ENCODE measurements around the gene MARCHF3. TPM values are rescaled to one million over a fixed set of nuclear protein-coding genes. Genes with fewer than 3 reads are reported as not detected.

MARCHF3 gene
- total RNA-seq, 1 experiment from 2014 or later, result 5.4 TPM

GRCh38 chr5:127063257-127063913, 33.0 kb upstream of the MARCHF3 start:
- no peak for DNase-seq (ENCODE audit: unreplicated experiment)
- Mint-ChIP-seq H3K4me1 (ENCODE audit: insufficient read depth, unreplicated experiment) (no peaks in the 10 kb centered on the region), H3K36me3 (ENCODE audit: insufficient read depth, unreplicated experiment) (no peaks in the 10 kb centered on the region), H3K27ac (ENCODE audit: low read depth, unreplicated experiment) (no peak overlapping the region), H3K4me3 (ENCODE audit: unreplicated experiment) (no peak overlapping the region), H3K27me3 (ENCODE audit: insufficient read depth, unreplicated experiment) (no peaks in the 10 kb centered on the region), H3K9me3 (ENCODE audit: unreplicated experiment) (no peaks in the 10 kb centered on the region)
- ChIA-PET CTCF (interaction anchor here (0.6 to 2.6 kb wide), 5 partner anchors 9 to 463 kb away, joined by 3 to 10 read pairs (median 4); partner anchors contain the start of gene C5orf63), POLR2A (interaction anchor here (0.9 to 3.7 kb wide), 6 partner anchors 10 to 32 kb away, joined by 3 to 27 read pairs (median 4); partner anchors contain the start of gene C5orf63)
- no TSS peak for BruUV-seq (replicated peaks)
- intact Hi-C loops (cut with micrococcal nuclease), result no loop called here
- TF ChIP-seq CTCF (IDR thresholded peaks at IDR 0.05; ENCODE audit: unreplicated experiment), result no peak

GRCh38 chr5:127061956-127062355, 31.6 kb upstream of the MARCHF3 start:
- H3K36me3 Mint-ChIP-seq (ENCODE audit: insufficient read depth, unreplicated experiment), result no peaks in the 10 kb centered on the region
- no peak overlapping the region for H3K4me3 Mint-ChIP-seq (ENCODE audit: unreplicated experiment)
- intact Hi-C loops (cut with micrococcal nuclease), result no loop called here
- no peak for DNase-seq (ENCODE audit: unreplicated experiment)
- no TSS peak for BruUV-seq (replicated peaks)
- H3K27me3 Mint-ChIP-seq (ENCODE audit: insufficient read depth, unreplicated experiment), result no peaks in the 10 kb centered on the region
- H3K9me3 Mint-ChIP-seq (ENCODE audit: unreplicated experiment), result no peaks in the 10 kb centered on the region
- CTCF ChIA-PET, result interaction anchor here (0.5 to 2.0 kb wide), 4 partner anchors 11 to 292 kb away, joined by 3 to 8 read pairs (median 4); partner anchors contain the start of gene C5orf63
- POLR2A ChIA-PET, result interaction anchor here (3.5 to 3.7 kb wide), 2 partner anchors 11 to 21 kb away, joined by 21 to 27 read pairs; partner anchors contain the start of gene C5orf63
- H3K4me1 Mint-ChIP-seq (ENCODE audit: insufficient read depth, unreplicated experiment), result no peaks in the 10 kb centered on the region
- TF ChIP-seq CTCF (IDR thresholded peaks at IDR 0.05; ENCODE audit: unreplicated experiment), result no peak
- no peak overlapping the region for H3K27ac Mint-ChIP-seq (ENCODE audit: low read depth, unreplicated experiment)

GRCh38 chr5:127061537-127061936, 31.2 kb upstream of the MARCHF3 start:
- intact Hi-C loops (cut with micrococcal nuclease), result no loop called here
- ChIA-PET CTCF (interaction anchor here (0.6 kb wide), 1 partner anchor 33 kb away, joined by 3 read pairs; no protein-coding TSS in a partner anchor), POLR2A (interaction anchor here (1.8 to 3.5 kb wide), 2 partner anchors 15 to 21 kb away, joined by 3 to 21 read pairs; no protein-coding TSS in a partner anchor)
- no peak for DNase-seq (ENCODE audit: unreplicated experiment)
- H3K27ac Mint-ChIP-seq (ENCODE audit: low read depth, unreplicated experiment), result no peak overlapping the region
- BruUV-seq (replicated peaks), result no TSS peak
- H3K9me3 Mint-ChIP-seq (ENCODE audit: unreplicated experiment), result no peaks in the 10 kb centered on the region
- TF ChIP-seq CTCF (IDR thresholded peaks at IDR 0.05; ENCODE audit: unreplicated experiment), result no peak
- H3K4me1 Mint-ChIP-seq (ENCODE audit: insufficient read depth, unreplicated experiment), result no peaks in the 10 kb centered on the region
- H3K36me3 Mint-ChIP-seq (ENCODE audit: insufficient read depth, unreplicated experiment), result no peaks in the 10 kb centered on the region
- H3K4me3 Mint-ChIP-seq (ENCODE audit: unreplicated experiment), result no peak overlapping the region
- no peaks in the 10 kb centered on the region for H3K27me3 Mint-ChIP-seq (ENCODE audit: insufficient read depth, unreplicated experiment)

GRCh38 chr5:127060470-127060985, 30.2 kb upstream of the MARCHF3 start:
- no peaks in the 10 kb centered on the region for H3K9me3 Mint-ChIP-seq (ENCODE audit: unreplicated experiment)
- intact Hi-C loops (cut with micrococcal nuclease), result no loop called here
- no peaks in the 10 kb centered on the region for H3K27me3 Mint-ChIP-seq (ENCODE audit: insufficient read depth, unreplicated experiment)
- BruUV-seq (replicated peaks), result no TSS peak
- CTCF ChIA-PET, result interaction anchor here (1.4 kb wide), 1 partner anchor 12 kb away, joined by 4 read pairs; no protein-coding TSS in a partner anchor
- peaks cover 5% of the 10 kb centered on the region for H3K36me3 Mint-ChIP-seq (ENCODE audit: insufficient read depth, unreplicated experiment)
- DNase-seq (ENCODE audit: unreplicated experiment), result no peak
- H3K27ac Mint-ChIP-seq (ENCODE audit: low read depth, unreplicated experiment), result no peak overlapping the region
- TF ChIP-seq CTCF (IDR thresholded peaks at IDR 0.05; ENCODE audit: unreplicated experiment), result no peak
- H3K4me1 Mint-ChIP-seq (ENCODE audit: insufficient read depth, unreplicated experiment), result no peaks in the 10 kb centered on the region
- H3K4me3 Mint-ChIP-seq (ENCODE audit: unreplicated experiment), result no peak overlapping the region
- POLR2A ChIA-PET, result interaction anchor here (0.5 to 1.8 kb wide), 4 partner anchors 12 to 88 kb away, joined by 3 to 6 read pairs (median 3); no protein-coding TSS in a partner anchor

All from MCF 10A (cell line).